ENCODE measurements around the gene SOCS6.

The SOCS6 gene

GRCh38 chr18:70370762-70371733 lies 82.2 kb downstream of the SOCS6 start:
- no peaks in the 10 kb centered on the region for H3K9me3 ChIP-seq (ENCODE audit: control insufficient read depth, insufficient read depth, low read length)
- no peaks in the 10 kb centered on the region for H3K36me3 ChIP-seq (ENCODE audit: control insufficient read depth, insufficient read depth, low read length)
- 100% methylated on average over 2 of the region's 9 CpGs for WGBS (ENCODE audit: insufficient coverage, insufficient read length)
- no peak overlapping the region for H3K4me3 ChIP-seq (ENCODE audit: low read length)
- DNase-seq (ENCODE audit: low read depth, low spot score), result no peak
- no peak overlapping the region for H3K27ac ChIP-seq (ENCODE audit: low read length)
- H3K27me3 ChIP-seq (ENCODE audit: control insufficient read depth, insufficient read depth, low read length), result no peaks in the 10 kb centered on the region
- H3K4me1 ChIP-seq (ENCODE audit: control insufficient read depth, insufficient read depth, low read length), result peaks cover 3% of the 10 kb centered on the region; the same call in 1 of the 2 replicates

DNA sequence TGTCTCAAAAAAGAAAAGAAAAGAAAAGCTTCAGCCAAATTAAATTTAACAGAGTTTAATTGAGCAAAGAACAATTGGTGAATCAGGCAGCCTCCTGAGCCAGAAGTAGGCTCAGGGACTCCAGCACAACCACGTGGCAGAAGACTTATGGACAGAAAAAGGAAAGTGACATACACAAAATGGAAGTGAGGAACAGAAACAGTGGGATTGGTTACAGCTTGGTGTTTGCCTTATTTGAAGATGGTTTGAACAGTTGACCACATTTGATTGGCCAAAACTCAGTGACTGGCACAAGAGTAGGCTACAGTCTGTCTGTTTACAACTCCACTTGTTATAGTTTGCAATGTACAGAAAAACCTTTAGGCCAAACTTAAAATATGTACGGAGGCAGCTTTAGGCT lies 83.1 kb downstream of the SOCS6 start:
- Histone ChIP-seq H3K27me3 (ENCODE audit: control insufficient read depth, insufficient read depth, low read length) (no peaks in the 10 kb centered on the region), H3K4me3 (ENCODE audit: low read length) (no peak overlapping the region), H3K9me3 (ENCODE audit: control insufficient read depth, insufficient read depth, low read length) (no peaks in the 10 kb centered on the region), H3K36me3 (ENCODE audit: control insufficient read depth, insufficient read depth, low read length) (no peaks in the 10 kb centered on the region), H3K27ac (ENCODE audit: low read length) (no peak overlapping the region), H3K4me1 (ENCODE audit: control insufficient read depth, insufficient read depth, low read length) (no peaks in the 10 kb centered on the region)
- no CpG with 5 or more reads among the region's 2 CpGs for WGBS (ENCODE audit: insufficient coverage, insufficient read length)
- no peak for DNase-seq (ENCODE audit: low read depth, low spot score)

- no peaks in the 10 kb centered on the region for H3K36me3 ChIP-seq (ENCODE audit: control insufficient read depth, insufficient read depth, low read length)
- H3K4me1 ChIP-seq (ENCODE audit: control insufficient read depth, insufficient read depth, low read length), result no peaks in the 10 kb centered on the region
- no peaks in the 10 kb centered on the region; the same call in 1 of the 2 replicates for H3K27me3 ChIP-seq (ENCODE audit: control insufficient read depth, insufficient read depth, low read length)
- no peak overlapping the region for H3K27ac ChIP-seq (ENCODE audit: low read length)
- no peaks in the 10 kb centered on the region for H3K9me3 ChIP-seq (ENCODE audit: control insufficient read depth, insufficient read depth, low read length)
- no peak for DNase-seq (ENCODE audit: low read depth, low spot score)
- no peak overlapping the region for H3K4me3 ChIP-seq (ENCODE audit: low read length)
- WGBS (ENCODE audit: insufficient coverage, insufficient read length), result no CpG with 5 or more reads among the region's 2 CpGs
These were observed 83.7 kb downstream of the SOCS6 start for GRCh38 chr18:70372450-70373041.

DNA sequence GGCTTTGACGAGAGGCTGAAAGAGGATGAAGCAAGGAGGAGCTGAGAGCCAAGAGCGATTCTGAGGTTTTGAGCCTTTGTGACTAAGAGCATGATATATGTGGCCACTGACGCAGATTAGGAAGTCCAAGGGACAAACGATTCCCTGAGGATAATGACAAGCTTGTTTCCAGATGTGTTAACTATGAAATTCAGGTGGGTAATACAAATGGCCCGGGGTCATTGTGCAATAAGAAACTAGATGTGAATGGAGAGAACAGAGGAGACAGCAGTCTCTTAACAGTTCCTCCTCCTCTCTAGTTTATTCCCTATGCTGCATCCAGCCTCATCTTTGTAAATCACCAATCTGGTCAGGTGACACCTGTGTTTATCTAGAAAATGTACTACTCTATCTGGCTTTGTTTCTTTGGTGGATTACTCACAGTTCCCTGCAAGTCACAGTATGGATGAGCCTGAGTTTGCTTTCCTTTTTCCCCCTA lies 84.2 kb downstream of the SOCS6 start:
- no CpG with 5 or more reads among the region's 5 CpGs for WGBS (ENCODE audit: insufficient coverage, insufficient read length)
- Histone ChIP-seq H3K4me3 (ENCODE audit: low read length) (no peak overlapping the region), H3K9me3 (ENCODE audit: control insufficient read depth, insufficient read depth, low read length) (no peaks in the 10 kb centered on the region), H3K4me1 (ENCODE audit: control insufficient read depth, insufficient read depth, low read length) (no peaks in the 10 kb centered on the region), H3K36me3 (ENCODE audit: control insufficient read depth, insufficient read depth, low read length) (no peaks in the 10 kb centered on the region), H3K27ac (ENCODE audit: low read length) (no peak overlapping the region), H3K27me3 (ENCODE audit: control insufficient read depth, insufficient read depth, low read length) (no peaks in the 10 kb centered on the region; the same call in 1 of the 2 replicates)
- no peak for DNase-seq (ENCODE audit: low read depth, low spot score)

GRCh38 chr18:70374154-70374553 lies 85.3 kb downstream of the SOCS6 start:
- no peak for DNase-seq (ENCODE audit: low read depth, low spot score)
- no peaks in the 10 kb centered on the region for H3K9me3 ChIP-seq (ENCODE audit: control insufficient read depth, insufficient read depth, low read length)
- H3K27ac ChIP-seq (ENCODE audit: low read length), result no peak overlapping the region
- H3K36me3 ChIP-seq (ENCODE audit: control insufficient read depth, insufficient read depth, low read length), result no peaks in the 10 kb centered on the region
- WGBS (ENCODE audit: insufficient coverage, insufficient read length), result no CpG with 5 or more reads among the region's 2 CpGs
- H3K4me3 ChIP-seq (ENCODE audit: low read length), result no peak overlapping the region
- H3K4me1 ChIP-seq (ENCODE audit: control insufficient read depth, insufficient read depth, low read length), result no peaks in the 10 kb centered on the region
- no peaks in the 10 kb centered on the region; the same call in 1 of the 2 replicates for H3K27me3 ChIP-seq (ENCODE audit: control insufficient read depth, insufficient read depth, low read length)

DNA sequence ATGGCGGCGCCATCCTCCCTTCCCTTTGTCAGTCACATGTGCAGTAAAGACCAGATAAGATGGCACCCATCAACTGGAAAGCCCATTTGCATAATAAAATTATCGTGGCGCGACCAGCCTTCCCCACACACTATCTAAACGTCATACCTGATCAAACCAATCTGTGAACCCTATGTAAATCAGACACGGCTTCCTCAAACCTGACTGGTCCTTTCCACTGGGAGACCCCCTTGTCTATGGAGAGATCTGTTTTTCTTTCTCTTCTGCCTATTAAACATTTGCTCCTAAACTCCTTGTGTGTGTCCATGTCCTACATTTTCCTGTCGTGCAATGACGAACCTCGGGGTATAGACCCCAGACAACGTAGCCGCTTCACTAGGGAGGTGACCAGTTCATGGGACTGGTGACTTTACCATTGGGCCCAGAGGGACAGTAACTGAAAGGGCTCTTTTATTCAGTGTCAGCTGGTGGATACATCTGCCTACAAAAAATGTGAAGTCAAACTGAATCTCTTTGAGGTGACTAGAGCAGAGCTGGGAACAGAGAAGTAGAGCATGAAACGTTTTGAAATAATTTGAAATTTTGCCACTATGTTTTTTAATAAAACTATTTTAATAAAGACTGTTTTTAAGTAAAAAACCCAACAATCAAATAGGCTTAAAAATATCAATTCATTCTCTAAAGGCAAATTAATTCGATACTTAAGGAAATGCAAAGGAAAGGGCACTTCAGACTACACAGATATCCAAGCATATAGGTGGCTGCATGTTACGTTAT lies 87.5 kb downstream of the SOCS6 start:
- WGBS (ENCODE audit: insufficient coverage, insufficient read length), result no CpG with 5 or more reads among the region's 15 CpGs
- no peak for DNase-seq (ENCODE audit: low read depth, low spot score)
- no peak overlapping the region for H3K27ac ChIP-seq (ENCODE audit: low read length)
- no peaks in the 10 kb centered on the region for H3K36me3 ChIP-seq (ENCODE audit: control insufficient read depth, insufficient read depth, low read length)
- no peaks in the 10 kb centered on the region for H3K9me3 ChIP-seq (ENCODE audit: control insufficient read depth, insufficient read depth, low read length)
- no peaks in the 10 kb centered on the region; the same call in 1 of the 2 replicates for H3K27me3 ChIP-seq (ENCODE audit: control insufficient read depth, insufficient read depth, low read length)
- H3K4me3 ChIP-seq (ENCODE audit: low read length), result no peak overlapping the region
- H3K4me1 ChIP-seq (ENCODE audit: control insufficient read depth, insufficient read depth, low read length), result no peaks in the 10 kb centered on the region

DNA sequence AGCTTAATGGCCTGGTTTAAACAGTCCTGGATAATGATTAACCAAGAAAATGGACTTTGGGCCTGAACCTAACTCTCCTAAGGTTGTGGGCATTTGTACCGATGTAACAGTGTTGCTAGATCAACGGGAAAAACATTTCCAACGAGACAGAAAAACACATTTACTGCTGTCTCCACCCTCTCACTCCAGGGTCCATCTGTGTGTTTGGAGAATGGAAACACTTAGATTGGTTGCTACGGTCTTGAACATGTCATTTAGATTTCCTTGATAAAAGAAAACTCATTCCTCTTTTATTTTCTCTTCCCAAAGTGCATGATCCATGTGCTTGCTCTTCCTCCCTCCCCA lies 88.0 kb downstream of the SOCS6 start:
- WGBS (ENCODE audit: insufficient coverage, insufficient read length), result no CpG with 5 or more reads among the region's 4 CpGs
- no peak overlapping the region for H3K4me3 ChIP-seq (ENCODE audit: low read length)
- no peaks in the 10 kb centered on the region for H3K4me1 ChIP-seq (ENCODE audit: control insufficient read depth, insufficient read depth, low read length)

GRCh38 chr18:70377317-70377799 lies 88.5 kb downstream of the SOCS6 start:
- no peaks in the 10 kb centered on the region for H3K9me3 ChIP-seq (ENCODE audit: control insufficient read depth, insufficient read depth, low read length)
- H3K36me3 ChIP-seq (ENCODE audit: control insufficient read depth, insufficient read depth, low read length), result no peaks in the 10 kb centered on the region
- H3K4me3 ChIP-seq (ENCODE audit: low read length), result no peak overlapping the region
- no peak for DNase-seq (ENCODE audit: low read depth, low spot score)
- no peaks in the 10 kb centered on the region; the same call in 1 of the 2 replicates for H3K27me3 ChIP-seq (ENCODE audit: control insufficient read depth, insufficient read depth, low read length)
- WGBS (ENCODE audit: insufficient coverage, insufficient read length), result no CpG with 5 or more reads among the region's 8 CpGs
- no peak overlapping the region for H3K27ac ChIP-seq (ENCODE audit: low read length)
- H3K4me1 ChIP-seq (ENCODE audit: control insufficient read depth, insufficient read depth, low read length), result peaks cover 2% of the 10 kb centered on the region; the same call in 1 of the 2 replicates

More for the DNA sequence above, 88.0 kb downstream of the SOCS6 start:
- Histone ChIP-seq H3K27ac (ENCODE audit: low read length) (no peak overlapping the region), H3K27me3 (ENCODE audit: control insufficient read depth, insufficient read depth, low read length) (no peaks in the 10 kb centered on the region; the same call in 1 of the 2 replicates), H3K36me3 (ENCODE audit: control insufficient read depth, insufficient read depth, low read length) (no peaks in the 10 kb centered on the region), H3K9me3 (ENCODE audit: control insufficient read depth, insufficient read depth, low read length) (no peaks in the 10 kb centered on the region)
- DNase-seq (ENCODE audit: low read depth, low spot score), result no peak

- H3K36me3 ChIP-seq (ENCODE audit: control insufficient read depth, insufficient read depth, low read length), result no peaks in the 10 kb centered on the region
- no peak overlapping the region for H3K4me3 ChIP-seq (ENCODE audit: low read length)
- WGBS (ENCODE audit: insufficient coverage, insufficient read length), result no CpG with 5 or more reads among the region's 13 CpGs
- H3K27me3 ChIP-seq (ENCODE audit: control insufficient read depth, insufficient read depth, low read length), result no peaks in the 10 kb centered on the region; the same call in 1 of the 2 replicates
- H3K27ac ChIP-seq (ENCODE audit: low read length), result no peak overlapping the region
- no peak for DNase-seq (ENCODE audit: low read depth, low spot score)
- H3K4me1 ChIP-seq (ENCODE audit: control insufficient read depth, insufficient read depth, low read length), result peaks cover 2% of the 10 kb centered on the region; the same call in 1 of the 2 replicates
- H3K9me3 ChIP-seq (ENCODE audit: control insufficient read depth, insufficient read depth, low read length), result no peaks in the 10 kb centered on the region
These were observed 89.2 kb downstream of the SOCS6 start for GRCh38 chr18:70377857-70378701.
